Astrocyte (in vitro differentiated cells and primary cell): Measurements from ENCODE around the gene NBEA.

Experiments
- EZH2 ChIP-seq: IDR thresholded peaks from 2 replicates; pipeline ENCODE4 v1.6.1; 2012; ENCODE audit warnings: mild to moderate bottlenecking, low read length, inconsistent platforms; ENCODE audit not compliant: insufficient read depth
- TF ChIP-seq, protein P1 (sequence below): IDR thresholded peaks from 2 replicates; pipeline ENCODE4 v1.5.1; 2011; ENCODE audit warnings: low read depth, mild to moderate bottlenecking, inconsistent platforms, low read length, moderate library complexity; ENCODE audit not compliant: insufficient read depth

DNA sequence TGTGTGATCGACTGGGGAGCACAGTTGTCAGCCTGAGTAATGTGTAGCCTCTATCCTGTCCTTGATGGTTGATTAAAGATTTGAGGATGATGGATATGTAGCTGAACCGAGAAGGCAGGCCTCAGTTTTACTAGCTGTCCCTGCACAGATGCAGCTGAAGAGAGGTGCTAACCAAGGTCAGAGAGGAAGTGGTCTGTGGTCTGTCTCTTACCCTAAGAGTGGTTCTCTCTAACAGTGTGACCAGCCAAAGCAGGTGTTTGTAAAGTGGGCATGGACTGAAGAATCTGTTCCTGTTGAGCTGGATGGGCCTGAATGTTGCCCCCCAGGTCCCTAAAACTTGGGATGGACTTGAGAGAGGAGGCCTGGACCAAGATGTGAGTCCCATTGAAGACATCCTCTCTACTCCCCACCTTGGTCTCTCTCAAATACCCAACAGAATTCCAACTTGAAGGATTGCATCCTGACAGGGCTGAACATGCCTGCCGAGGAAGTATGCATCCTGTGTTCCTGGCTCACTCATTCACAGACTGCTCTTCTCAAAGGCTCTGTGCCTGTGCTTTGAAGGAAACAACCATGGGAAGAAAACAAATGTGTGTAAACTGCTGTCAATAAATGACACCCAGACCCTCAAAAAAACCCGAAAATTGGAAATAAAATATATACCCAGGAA lies 310.6 kb downstream of the NBEA start:
- TF ChIP-seq, protein P1, sequence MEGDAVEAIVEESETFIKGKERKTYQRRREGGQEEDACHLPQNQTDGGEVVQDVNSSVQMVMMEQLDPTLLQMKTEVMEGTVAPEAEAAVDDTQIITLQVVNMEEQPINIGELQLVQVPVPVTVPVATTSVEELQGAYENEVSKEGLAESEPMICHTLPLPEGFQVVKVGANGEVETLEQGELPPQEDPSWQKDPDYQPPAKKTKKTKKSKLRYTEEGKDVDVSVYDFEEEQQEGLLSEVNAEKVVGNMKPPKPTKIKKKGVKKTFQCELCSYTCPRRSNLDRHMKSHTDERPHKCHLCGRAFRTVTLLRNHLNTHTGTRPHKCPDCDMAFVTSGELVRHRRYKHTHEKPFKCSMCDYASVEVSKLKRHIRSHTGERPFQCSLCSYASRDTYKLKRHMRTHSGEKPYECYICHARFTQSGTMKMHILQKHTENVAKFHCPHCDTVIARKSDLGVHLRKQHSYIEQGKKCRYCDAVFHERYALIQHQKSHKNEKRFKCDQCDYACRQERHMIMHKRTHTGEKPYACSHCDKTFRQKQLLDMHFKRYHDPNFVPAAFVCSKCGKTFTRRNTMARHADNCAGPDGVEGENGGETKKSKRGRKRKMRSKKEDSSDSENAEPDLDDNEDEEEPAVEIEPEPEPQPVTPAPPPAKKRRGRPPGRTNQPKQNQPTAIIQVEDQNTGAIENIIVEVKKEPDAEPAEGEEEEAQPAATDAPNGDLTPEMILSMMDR: no peak
- no peak for TF ChIP-seq EZH2
